GM10847 (cell line): ENCODE results near the gene DTNB.

Experiments used
- POLR2A ChIP-seq: IDR thresholded peaks from 2 replicates; pipeline ENCODE4 v1.6.1; 2011; ENCODE audit not compliant: insufficient read length; ENCODE audit errors: extremely low read depth

The DTNB gene

DNA sequence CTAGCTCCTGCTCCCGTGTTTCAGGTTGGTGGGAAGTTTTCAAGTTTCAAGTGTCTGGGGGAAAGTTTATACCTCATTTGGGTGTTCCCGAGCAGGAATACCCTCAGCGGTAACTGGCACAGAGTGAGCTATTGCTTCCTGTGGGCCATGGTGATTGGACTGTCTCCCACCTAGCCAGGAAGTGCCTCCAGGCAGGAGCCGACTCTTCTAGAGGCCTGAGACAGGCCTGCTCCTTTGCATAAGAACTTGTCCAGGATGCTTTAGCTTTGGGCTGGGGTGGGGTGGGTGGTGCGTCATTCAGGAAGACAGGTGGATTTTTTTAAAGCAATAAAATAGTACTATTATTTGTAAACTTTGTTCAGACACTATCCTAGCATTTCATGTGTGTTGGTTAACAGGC lies 308.1 kb downstream of the DTNB start:
- no peak for TF ChIP-seq POLR2A

DNA sequence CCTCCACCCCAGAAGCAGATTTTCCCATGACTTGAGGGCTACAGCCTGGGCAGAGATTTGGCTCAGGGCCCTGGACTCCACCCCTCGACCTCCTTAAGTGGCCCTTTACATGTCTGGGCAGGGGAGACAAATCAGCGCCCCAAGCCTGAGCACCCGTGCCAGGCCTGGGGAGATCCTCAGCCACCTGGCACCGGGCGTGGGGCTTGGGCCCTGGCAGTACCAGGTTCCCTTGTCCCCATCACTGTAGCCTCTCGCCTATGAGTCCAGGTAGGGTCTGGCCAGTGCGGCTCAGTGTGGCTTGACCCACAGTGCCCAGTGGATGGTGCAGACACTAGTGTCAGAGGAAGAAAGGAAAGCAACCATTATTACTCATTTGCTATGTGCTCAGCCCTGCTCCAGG lies 309.6 kb downstream of the DTNB start:
- no peak for TF ChIP-seq POLR2A

DNA sequence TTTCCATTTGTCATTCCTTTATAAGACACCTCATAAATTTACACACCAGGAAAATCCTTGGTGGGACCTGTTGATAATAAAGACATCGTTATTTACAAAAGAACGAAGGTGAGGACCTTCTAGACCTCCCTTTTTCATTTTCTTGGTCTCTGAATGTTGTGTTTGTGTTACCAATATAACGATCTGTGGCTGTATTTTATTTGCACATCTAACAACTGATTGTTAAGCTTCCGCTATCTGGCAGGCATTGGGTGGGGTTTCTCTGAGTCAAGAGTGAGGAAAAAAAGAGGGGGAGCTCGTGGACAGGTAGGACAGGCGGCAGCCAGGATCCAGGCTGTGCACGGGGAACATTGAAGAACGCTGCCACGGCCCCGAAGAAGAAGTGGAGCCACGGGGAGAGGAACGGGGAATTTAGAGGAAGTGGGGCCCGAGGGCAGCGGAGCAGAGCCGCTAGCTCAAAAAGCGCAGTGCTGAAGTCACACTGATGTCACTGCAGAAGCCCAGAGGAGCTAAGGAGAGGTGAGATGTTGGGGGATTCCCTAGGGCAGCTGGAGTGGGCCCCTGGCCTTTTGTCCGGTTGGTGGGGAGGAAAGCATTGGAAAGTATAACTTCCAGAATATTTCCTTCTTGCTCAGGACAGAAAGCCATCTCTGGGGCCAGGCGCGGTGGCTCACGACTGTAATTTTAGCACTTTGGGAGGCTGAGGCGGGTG lies 310.8 kb downstream of the DTNB start:
- TF ChIP-seq POLR2A = peak; percentile 74

DNA sequence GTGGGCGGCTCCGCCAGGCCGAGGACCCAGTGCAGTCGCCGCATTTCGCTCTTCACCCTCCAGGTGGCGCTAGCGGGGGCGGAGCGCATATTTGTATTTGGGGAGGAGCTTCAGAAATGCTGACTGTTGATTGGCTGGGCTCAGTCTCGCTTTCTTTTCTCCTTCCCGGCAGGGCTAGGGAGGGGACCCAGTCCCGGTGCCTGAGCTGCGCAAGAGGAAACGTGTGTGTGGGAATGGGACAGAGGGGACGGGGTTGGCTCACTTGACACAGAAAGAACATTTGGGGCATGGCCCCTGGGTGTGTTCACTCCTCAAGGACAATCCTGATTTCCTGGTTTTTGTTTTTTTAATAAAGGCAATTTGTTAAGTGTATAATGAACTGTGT lies 311.3 kb downstream of the DTNB start:
- TF ChIP-seq POLR2A = peak; percentile 88

DNA sequence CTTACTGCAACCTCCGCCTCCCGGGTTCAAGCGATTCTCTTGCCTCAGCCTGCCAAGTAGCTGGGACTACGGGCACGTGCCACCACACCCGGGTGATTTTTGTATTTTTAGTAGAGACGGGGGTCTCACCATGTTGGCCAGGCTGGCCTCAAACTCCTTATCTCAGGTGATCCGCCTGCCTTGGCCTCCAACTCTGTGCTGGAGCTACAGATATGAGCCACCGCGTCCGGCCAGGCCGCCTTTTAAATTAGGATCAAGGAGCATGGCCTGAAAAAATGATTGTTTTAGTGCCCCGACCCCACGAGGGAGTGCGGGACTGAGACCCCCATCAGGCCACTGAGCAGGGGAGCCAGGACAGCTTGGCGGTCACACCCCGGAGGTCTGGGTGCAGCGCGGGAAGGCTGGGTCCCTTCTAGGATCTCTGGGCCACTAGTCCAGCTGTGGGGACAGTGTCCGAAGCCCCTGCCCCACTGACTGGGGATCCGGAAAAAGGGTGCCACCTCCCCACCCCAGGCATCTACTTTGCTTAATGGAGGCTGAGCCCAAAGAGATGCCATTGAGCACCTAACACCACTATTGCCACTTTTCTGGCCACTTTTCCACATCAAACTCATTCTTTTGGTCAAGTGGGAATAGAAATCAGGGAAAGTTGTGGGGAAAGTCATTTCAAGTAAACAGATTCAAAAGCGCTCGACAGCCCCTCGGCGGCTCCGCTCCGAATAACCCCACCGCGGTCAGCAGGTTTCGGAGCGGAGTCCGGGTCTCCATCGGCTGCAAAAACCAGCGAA lies 311.9 kb downstream of the DTNB start:
- no peak for TF ChIP-seq POLR2A

DNA sequence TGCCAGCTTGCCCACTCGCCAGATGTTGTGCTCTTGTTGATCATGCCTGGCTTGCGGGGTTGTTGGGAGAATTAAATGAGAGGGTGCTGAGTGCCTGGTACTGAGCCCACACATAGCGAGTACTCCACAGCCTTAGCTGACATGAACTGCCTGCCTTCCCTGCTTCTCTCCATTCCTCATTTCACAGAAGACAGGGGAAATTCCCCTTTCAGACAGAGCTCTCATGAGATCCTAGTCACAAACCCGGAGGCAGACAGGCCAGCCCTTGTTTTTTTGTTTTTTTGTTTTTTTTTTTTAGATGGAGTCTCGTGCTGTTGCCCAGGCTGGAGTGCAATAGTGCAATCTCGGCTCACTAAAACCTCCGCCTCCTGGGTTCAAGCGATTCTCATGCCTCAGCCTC lies 314.5 kb downstream of the DTNB start:
- TF ChIP-seq POLR2A = no peak

DNA sequence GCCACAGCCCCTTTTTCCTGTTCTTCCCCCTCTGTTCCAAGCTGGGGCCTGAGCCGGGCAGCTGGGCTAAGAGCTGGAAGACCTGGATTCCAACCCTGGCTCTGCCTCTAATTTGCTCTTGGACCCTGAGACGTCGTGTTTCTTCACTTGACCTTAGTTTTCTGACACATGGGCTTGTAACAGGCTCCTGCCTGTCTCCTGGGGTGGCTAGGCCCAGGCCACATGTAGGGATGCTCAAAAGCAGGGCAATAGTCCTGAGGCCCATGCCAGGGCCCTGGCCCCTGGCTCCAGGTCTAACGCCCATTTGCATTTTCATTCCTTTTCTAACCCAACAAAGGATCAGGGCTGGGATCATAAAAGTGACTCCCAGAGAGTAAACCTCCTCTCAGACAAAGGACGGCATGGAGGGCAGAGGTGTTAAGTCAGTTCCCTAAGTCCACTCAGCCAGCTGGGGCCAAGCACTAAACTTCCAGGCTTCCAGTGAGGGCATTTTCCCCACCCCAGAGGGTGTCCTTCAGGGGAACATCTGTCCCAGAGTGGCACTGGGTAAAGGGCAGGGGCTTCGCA lies 315.0 kb downstream of the DTNB start:
- TF ChIP-seq POLR2A = no peak

DNA sequence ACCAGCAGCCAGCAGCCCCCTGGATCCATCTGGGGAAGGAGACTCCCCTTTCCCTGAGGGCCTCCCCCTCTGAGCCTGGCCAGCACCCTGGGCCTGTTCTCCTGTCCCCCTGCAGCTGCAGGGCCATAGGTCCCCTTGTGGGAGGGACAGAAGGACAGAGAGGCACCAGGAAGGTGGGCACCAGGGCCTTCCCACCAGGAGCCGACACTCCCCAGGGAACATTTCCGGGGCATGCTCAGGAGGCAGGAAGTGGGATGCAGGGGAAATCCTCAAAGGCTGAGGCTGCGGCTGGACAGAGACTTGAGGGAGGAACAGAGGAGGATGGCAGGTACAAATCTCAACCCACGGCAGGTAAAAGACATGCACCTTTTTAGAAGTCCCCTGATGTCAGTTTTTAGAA lies 317.3 kb downstream of the DTNB start:
- no peak for TF ChIP-seq POLR2A

DNA sequence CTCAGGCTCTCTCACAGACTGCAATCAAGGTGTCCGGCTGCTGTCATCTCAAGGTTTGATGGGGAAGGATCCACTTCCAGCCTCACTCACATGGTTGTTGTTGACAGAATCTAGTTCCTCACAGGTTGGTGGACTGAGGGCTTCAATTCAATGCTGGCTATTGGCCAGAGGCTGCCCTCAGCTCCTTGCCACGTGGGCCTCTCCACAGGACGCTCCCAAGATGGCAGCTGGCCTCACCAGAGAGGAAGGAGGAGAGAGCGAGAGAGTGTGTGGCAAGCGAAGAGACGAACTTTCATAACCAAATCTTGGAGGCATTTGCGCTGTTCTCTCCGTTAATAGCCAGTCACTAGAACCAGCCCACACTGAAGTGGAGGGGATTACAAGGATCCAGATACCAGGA lies 318.1 kb downstream of the DTNB start:
- TF ChIP-seq POLR2A = no peak

DNA sequence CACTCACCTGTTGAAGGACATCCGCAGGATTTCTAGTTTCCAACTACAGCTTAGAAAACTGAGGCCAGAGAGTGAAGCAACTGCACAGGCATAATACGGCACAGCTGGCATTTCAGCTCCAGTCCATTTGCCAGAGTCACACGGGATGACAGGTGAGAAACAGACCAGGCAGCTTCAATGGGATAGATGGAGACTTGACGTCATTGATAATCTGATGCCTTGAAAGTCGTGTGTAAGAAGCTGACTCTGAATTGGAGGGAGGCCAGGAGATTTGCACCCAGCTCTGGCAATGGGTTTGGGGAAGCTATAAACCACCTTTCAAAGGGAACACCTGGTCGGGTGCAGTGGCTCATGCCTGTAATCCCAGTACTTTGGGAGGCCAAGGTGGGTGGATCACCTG lies 319.3 kb downstream of the DTNB start:
- TF ChIP-seq POLR2A = no peak

DNA sequence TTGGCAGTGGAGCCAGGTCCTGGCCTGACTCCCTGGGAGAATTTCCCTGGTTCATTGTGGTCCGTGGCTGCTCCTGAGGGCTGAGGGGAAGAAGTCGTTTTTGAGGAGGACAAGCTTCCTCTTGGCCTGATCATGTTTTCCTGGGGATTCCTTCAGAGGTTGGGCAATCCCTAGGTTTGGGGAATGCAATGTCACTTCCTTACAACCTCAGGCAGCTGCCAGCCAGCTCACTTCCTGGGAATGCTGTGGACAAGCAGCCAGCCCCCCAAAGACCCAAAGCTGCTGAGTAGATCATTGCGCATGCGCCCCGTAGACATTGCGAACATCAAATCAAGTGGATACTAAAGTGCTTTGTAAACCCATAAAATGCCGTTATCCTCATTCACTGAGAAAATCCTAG lies 324.0 kb downstream of the DTNB start:
- TF ChIP-seq POLR2A = no peak

DNA sequence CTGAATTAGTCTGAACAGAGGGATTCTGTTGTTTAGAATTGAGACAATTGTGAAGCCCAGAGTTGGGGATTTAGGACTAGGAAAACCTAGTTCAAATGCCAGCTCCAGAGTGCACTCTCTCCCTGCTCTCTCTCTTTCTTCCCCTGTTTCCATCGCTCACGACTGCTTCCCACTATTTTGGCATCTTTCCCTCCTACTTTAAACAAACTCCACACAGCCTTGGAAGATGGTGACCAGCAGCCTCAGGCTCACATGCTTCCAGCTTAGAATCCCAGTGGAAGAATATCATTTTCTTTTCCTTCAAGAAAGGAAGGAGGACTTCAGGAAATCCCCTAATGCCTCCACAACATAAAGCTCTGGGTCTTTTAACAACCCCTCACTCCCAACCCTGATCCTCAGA lies 325.5 kb downstream of the DTNB start:
- TF ChIP-seq POLR2A = no peak

DNA sequence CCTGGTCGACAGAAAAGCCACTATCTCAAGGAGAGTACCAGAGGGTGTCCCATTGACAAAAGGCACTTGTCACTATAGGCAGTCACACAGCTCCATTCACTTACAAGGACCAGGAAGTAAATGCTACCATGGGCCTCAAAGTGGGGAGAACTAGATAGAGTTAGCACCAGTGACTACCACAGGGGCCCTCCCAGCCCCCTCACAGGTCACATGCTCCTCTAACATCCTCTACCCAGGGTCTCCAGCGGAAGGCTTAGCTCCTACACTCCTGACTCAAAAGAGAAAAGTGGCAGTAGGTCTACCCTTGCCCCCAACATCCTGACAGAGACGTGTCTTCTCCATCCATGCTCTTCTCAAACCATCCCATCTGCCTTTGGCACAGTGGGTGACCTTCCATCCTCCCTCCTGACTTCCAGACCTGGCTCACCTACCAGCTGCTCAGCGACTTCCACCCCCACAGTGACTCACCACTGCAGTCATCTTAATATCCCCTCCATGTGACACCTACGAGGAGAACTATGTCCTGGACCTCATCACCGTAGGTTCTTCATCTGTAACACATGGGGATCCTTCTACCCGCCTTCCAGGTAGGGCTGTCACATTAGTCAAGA lies 326.1 kb downstream of the DTNB start:
- TF ChIP-seq POLR2A = no peak

DNA sequence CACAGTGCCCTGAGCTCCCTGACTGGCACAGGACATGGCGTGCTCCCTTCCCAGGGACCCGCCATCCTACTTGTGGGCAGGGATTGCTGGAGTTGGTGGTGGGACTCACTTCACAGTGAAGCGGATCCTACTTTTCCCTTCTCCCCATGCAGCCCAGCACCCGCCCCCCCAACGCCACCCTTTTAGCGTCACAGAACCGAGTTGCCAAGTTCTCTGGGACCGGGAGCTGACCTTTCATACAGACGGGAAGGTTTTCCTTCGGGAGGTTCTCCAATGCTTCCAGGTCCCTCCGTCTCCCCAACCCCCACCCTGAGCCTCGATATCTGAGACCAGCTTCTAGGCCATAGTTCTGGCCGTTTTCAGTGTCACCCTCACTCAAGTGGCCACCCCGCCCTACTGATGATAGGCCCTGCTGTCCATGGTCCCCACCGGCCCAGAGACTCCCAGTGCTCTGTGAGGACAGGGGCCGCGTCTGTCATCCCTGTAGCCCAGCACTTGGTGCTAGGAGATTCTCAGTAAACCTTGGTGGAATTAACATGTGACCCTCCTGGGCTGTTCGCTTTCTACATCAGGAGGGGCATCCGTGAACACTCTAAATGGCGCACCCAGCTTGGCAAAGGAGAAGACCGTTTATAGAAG lies 330.1 kb downstream of the DTNB start:
- TF ChIP-seq POLR2A = no peak

DNA sequence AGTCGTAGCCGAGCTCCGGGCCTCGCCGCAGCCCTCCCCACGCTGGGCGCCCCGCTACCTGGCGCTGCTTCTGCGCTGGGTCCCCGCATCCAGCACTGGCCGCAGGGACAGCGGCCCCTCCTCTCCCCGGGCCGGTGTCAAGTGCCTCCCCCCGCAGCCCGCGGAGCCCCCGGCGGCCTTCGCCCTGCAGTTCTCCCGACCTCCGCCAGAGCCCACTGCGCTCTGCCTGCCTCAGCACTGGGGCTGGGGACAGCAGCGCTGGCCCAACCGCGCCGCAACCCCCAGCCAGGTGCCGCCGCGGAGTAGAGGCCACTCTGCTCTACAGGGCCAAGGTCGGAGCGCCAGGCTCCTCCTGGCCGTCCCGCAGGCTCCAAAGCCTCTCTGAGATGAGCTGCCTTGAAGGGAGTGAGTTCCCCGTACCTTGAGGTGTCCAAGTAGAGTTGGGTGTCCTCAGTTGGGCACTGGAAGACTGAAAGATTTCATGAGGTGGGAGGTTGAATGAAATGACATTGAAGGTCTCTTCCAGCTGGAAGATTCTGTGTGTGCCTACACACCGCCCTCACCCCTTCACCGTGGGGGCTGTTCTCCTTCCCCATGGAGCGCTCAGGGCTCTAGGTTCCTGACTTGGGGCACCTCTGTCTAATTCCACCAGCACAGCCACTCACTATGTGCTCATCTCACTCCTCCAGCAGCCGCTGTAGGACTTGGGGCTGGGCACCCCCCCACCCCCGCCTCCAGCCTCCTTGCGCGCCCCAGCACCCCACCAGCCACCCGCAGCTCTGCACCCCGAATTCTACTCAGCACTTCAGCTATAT lies 330.8 kb downstream of the DTNB start:
- no peak for TF ChIP-seq POLR2A

DNA sequence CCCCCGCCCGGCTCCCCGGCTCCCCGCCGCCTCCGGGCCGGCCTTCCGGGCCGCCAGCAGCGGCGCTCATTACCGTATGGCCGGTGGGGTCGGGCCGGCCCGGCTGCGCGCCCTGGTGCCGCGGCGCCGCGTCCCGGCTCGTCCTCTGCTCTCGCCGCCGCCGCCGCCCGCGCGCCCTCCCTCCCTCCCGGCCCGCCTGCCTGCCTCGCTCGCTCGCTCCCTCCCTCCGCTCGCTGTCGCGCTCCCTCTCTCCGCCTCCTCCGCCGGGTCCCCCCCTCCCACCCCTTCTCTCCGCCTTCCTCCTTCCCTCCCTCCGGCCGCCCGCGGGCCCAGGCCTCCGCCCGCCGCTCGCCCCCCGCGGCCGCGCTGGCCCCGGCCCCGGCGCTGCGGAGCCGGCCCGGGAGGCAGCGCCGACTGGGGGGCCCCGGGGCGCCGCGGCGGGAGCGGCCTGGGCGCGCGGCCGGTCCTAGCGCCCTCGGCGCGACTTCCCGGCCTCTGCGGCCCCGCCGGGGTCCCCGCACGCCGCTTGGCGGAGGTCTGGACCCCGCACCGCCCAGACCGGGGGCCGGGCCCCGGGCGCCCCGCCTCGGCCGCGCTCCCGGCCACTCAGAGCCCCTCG lies 331.5 kb downstream of the DTNB start, which contains the start of gene DNMT3A:
TSS of gene DNMT3A (minus strand) at position 173 of the 619 bp plus-strand sequence. CDS start 27,941 bp downstream, outside the sequence.
- TF ChIP-seq POLR2A = peak; percentile 18
